Occipital lobe (tissue), 2 donors: ENCODE results near the gene SCP2D1. TPM values are rescaled to one million over a fixed set of nuclear protein-coding genes. Genes with fewer than 3 reads are reported as not detected.

ENCODE experiments used
- DNase-seq: peaks from one replicate; lab custom pipeline; 2025; lab: John Stamatoyannopoulos, UW
- total RNA-seq: library from RNA; depleted of rRNA; stranded (reverse); fragments of >200 nt; gene quantifications from one replicate; pipeline ENCODE4 v1.2.3, GENCODE V29; 2014

Gene SCP2D1
- total RNA-seq, 1 donor from 2014 or later, result not detected

- no peak for DNase-seq
These were observed 1.7 kb upstream of the SCP2D1 start for GRCh38 chr20:18811904-18812303.

GRCh38 chr20:18815194-18815942 is 1.8 kb downstream of the SCP2D1 start:
- DNase-seq, result no peak

- no peak for DNase-seq
These were observed 9.2 kb downstream of the SCP2D1 start for GRCh38 chr20:18822832-18823231.

GRCh38 chr20:18831830-18832499 is 18.4 kb downstream of the SCP2D1 start:
- DNase-seq, result no peak

GRCh38 chr20:18832546-18833200 is 19.1 kb downstream of the SCP2D1 start:
- no peak for DNase-seq

GRCh38 chr20:18835466-18836256 is 22.1 kb downstream of the SCP2D1 start:
- DNase-seq, result no peak

GRCh38 chr20:18837718-18838117 is 24.1 kb downstream of the SCP2D1 start:
- DNase-seq, result no peak

- DNase-seq, result no peak
These were observed 26.1 kb downstream of the SCP2D1 start for GRCh38 chr20:18839507-18840247.

- DNase-seq, result no peak
These were observed 26.7 kb downstream of the SCP2D1 start for GRCh38 chr20:18840248-18840645.

GRCh38 chr20:18845017-18845416 is 31.4 kb downstream of the SCP2D1 start:
- DNase-seq, result no peak

GRCh38 chr20:18847226-18847755 is 33.7 kb downstream of the SCP2D1 start:
- DNase-seq, result no peak

- no peak for DNase-seq
These were observed 35.5 kb downstream of the SCP2D1 start for GRCh38 chr20:18849131-18849530.

- no peak for DNase-seq
These were observed 38.0 kb downstream of the SCP2D1 start for GRCh38 chr20:18851629-18852028.

GRCh38 chr20:18852318-18852717 is 38.7 kb downstream of the SCP2D1 start:
- DNase-seq, result no peak

- DNase-seq, result no peak
These were observed 39.6 kb downstream of the SCP2D1 start for GRCh38 chr20:18853216-18853615.

GRCh38 chr20:18853946-18854646 is 40.5 kb downstream of the SCP2D1 start:
- DNase-seq, result no peak

GRCh38 chr20:18855882-18856281 is 42.3 kb downstream of the SCP2D1 start:
- DNase-seq, result no peak

GRCh38 chr20:18856873-18857272 is 43.3 kb downstream of the SCP2D1 start:
- DNase-seq, result no peak

- no peak for DNase-seq
These were observed 44.1 kb downstream of the SCP2D1 start for GRCh38 chr20:18857640-18858039.

- no peak for DNase-seq
These were observed 45.2 kb downstream of the SCP2D1 start for GRCh38 chr20:18858816-18859215.
